ENCODE data around the gene ATAD3A.
A peak's percentile ranks its signal among the peaks of the same experiment; 100 is the strongest.

Gene ATAD3A

GRCh38 chr1:1558591-1558990 lies 46.6 kb downstream of the ATAD3A start:
- no peak for DNase-seq

- DNase-seq, result no peak
Measured at GRCh38 chr1:1559066-1559465, 47.1 kb downstream of the ATAD3A start.

- DNase-seq, result no peak
Measured at GRCh38 chr1:1560178-1560577, 48.2 kb downstream of the ATAD3A start.

- DNase-seq, result no peak
Measured at GRCh38 chr1:1561801-1562470, 50.0 kb downstream of the ATAD3A start.

GRCh38 chr1:1562556-1563195 lies 50.7 kb downstream of the ATAD3A start:
- DNase-seq, result no peak

GRCh38 chr1:1563688-1564087 lies 51.7 kb downstream of the ATAD3A start:
- no peak for DNase-seq

- no peak for DNase-seq
Measured at GRCh38 chr1:1564268-1564667, 52.3 kb downstream of the ATAD3A start.

GRCh38 chr1:1565340-1565739 lies 53.4 kb downstream of the ATAD3A start:
- no peak for DNase-seq

GRCh38 chr1:1567152-1567875 lies 55.4 kb downstream of the ATAD3A start:
- DNase-seq, result no peak

- peak; percentile 25 for DNase-seq
Measured at GRCh38 chr1:1567891-1568291, 55.9 kb downstream of the ATAD3A start.

GRCh38 chr1:1569341-1569740 lies 57.4 kb downstream of the ATAD3A start:
- DNase-seq, result no peak

- peak; percentile 83 for DNase-seq
Measured at GRCh38 chr1:1573843-1574720, 62.1 kb downstream of the ATAD3A start.

- peak; percentile 88 for DNase-seq
Measured at GRCh38 chr1:1574721-1575537, 63.0 kb downstream of the ATAD3A start, which contains the start of gene SSU72. Gene SSU72 (minus strand): TSS chr1:1574863. CDS start chr1:1574557, 306 bp downstream.

GRCh38 chr1:1577367-1578011 lies 65.5 kb downstream of the ATAD3A start:
- no peak for DNase-seq

GRCh38 chr1:1578371-1578940 lies 66.5 kb downstream of the ATAD3A start:
- DNase-seq, result no peak

- DNase-seq, result no peak
Measured at GRCh38 chr1:1582585-1583346, 70.8 kb downstream of the ATAD3A start.

GRCh38 chr1:1583347-1584010 lies 71.5 kb downstream of the ATAD3A start:
- DNase-seq, result no peak
